ENCODE results near the gene GRID2IP.

DNA sequence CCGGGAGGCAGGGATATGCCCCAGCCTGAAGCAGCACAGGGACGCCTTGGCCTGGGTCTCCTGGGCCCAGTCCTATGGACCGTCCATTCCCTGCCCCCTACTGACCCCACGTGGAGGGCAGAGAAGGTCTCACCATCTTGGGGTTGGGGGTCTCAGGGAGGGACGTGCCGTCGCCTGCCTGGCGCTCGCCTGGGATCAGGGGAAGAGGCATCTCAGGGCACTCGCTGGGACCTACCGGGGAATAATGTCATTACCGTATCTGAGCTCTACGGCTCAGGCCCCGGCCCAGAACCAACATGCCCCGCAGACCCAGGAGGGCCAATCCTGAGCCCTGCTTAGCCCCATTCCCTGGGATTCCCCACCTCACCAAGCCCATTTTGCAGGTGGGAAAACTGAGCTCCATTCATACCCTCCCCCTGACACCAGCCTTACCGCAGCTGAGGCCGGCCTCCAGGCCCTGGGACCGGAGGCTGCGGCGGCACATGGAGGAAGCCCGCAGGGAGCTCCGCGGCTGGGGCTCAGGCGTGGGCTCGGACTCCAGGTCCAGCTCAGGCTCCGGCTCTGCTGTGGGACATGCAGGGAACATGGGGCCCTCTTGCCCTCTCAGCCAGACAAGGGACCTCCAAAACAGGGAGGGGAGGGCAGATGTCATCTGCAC is 40.7 kb downstream of the GRID2IP start:
- TF ChIP-seq, protein P1, sequence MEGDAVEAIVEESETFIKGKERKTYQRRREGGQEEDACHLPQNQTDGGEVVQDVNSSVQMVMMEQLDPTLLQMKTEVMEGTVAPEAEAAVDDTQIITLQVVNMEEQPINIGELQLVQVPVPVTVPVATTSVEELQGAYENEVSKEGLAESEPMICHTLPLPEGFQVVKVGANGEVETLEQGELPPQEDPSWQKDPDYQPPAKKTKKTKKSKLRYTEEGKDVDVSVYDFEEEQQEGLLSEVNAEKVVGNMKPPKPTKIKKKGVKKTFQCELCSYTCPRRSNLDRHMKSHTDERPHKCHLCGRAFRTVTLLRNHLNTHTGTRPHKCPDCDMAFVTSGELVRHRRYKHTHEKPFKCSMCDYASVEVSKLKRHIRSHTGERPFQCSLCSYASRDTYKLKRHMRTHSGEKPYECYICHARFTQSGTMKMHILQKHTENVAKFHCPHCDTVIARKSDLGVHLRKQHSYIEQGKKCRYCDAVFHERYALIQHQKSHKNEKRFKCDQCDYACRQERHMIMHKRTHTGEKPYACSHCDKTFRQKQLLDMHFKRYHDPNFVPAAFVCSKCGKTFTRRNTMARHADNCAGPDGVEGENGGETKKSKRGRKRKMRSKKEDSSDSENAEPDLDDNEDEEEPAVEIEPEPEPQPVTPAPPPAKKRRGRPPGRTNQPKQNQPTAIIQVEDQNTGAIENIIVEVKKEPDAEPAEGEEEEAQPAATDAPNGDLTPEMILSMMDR (IDR thresholded peaks at IDR 0.05), result no peak
- TF ChIP-seq EP300 (IDR thresholded peaks at IDR 0.05) (no peak), POLR2A (IDR thresholded peaks at IDR 0.05) (no peak)

All from tibial nerve (tissue), 4 donors.